ENCODE data around the gene HRH3. TPM values are rescaled to one million over a fixed set of nuclear protein-coding genes. Genes with fewer than 3 reads are reported as not detected.

The HRH3 gene
- total RNA-seq, 1 donor from 2014 or later = not detected

- no peak for DNase-seq (ENCODE audit: low spot score)
- no peak overlapping the region for H3K4me3 Mint-ChIP-seq (ENCODE audit: unreplicated experiment)
- H3K27me3 Mint-ChIP-seq (ENCODE audit: unreplicated experiment) = peaks cover 8% of the 10 kb centered on the region
- peaks cover 2% of the 10 kb centered on the region for H3K4me1 Mint-ChIP-seq (ENCODE audit: unreplicated experiment)
- H3K9me3 Mint-ChIP-seq (ENCODE audit: unreplicated experiment) = no peaks in the 10 kb centered on the region
- no peak overlapping the region for H3K27ac Mint-ChIP-seq (ENCODE audit: unreplicated experiment)
- no peak for TF ChIP-seq CTCF (IDR thresholded peaks at IDR 0.05; ENCODE audit: unreplicated experiment)
- no peaks in the 10 kb centered on the region for H3K36me3 Mint-ChIP-seq (ENCODE audit: low read depth, unreplicated experiment)
These were observed 732 bp downstream of the HRH3 start for GRCh38 chr20:62219101-62219991.

- no peak for DNase-seq (ENCODE audit: low spot score)
- Mint-ChIP-seq H3K4me3 (ENCODE audit: unreplicated experiment) (no peak overlapping the region), H3K27ac (ENCODE audit: unreplicated experiment) (no peak overlapping the region), H3K27me3 (ENCODE audit: unreplicated experiment) (peaks cover 8% of the 10 kb centered on the region), H3K36me3 (ENCODE audit: low read depth, unreplicated experiment) (no peaks in the 10 kb centered on the region), H3K9me3 (ENCODE audit: unreplicated experiment) (no peaks in the 10 kb centered on the region), H3K4me1 (ENCODE audit: unreplicated experiment) (peaks cover 2% of the 10 kb centered on the region)
- no peak for TF ChIP-seq CTCF (IDR thresholded peaks at IDR 0.05; ENCODE audit: unreplicated experiment)
These were observed 1.9 kb downstream of the HRH3 start for GRCh38 chr20:62217913-62218773.

- Mint-ChIP-seq H3K4me1 (ENCODE audit: unreplicated experiment) (peaks cover 2% of the 10 kb centered on the region), H3K4me3 (ENCODE audit: unreplicated experiment) (no peak overlapping the region), H3K36me3 (ENCODE audit: low read depth, unreplicated experiment) (no peaks in the 10 kb centered on the region), H3K27me3 (ENCODE audit: unreplicated experiment) (peaks cover 8% of the 10 kb centered on the region), H3K27ac (ENCODE audit: unreplicated experiment) (no peak overlapping the region), H3K9me3 (ENCODE audit: unreplicated experiment) (no peaks in the 10 kb centered on the region)
- no peak for DNase-seq (ENCODE audit: low spot score)
- no peak for TF ChIP-seq CTCF (IDR thresholded peaks at IDR 0.05; ENCODE audit: unreplicated experiment)
These were observed 3.2 kb downstream of the HRH3 start for GRCh38 chr20:62216636-62217566.

GRCh38 chr20:62215991-62216635 lies 4.0 kb downstream of the HRH3 start:
- Mint-ChIP-seq H3K4me3 (ENCODE audit: unreplicated experiment) (no peak overlapping the region), H3K4me1 (ENCODE audit: unreplicated experiment) (peaks cover 2% of the 10 kb centered on the region), H3K27ac (ENCODE audit: unreplicated experiment) (no peak overlapping the region), H3K27me3 (ENCODE audit: unreplicated experiment) (peaks cover 8% of the 10 kb centered on the region), H3K36me3 (ENCODE audit: low read depth, unreplicated experiment) (no peaks in the 10 kb centered on the region), H3K9me3 (ENCODE audit: unreplicated experiment) (no peaks in the 10 kb centered on the region)
- no peak for DNase-seq (ENCODE audit: low spot score)
- TF ChIP-seq CTCF (IDR thresholded peaks at IDR 0.05; ENCODE audit: unreplicated experiment) = no peak
